Mammary epithelial cell (primary cell): ENCODE measurements around the gene PPT2.

Source experiments
- CTCF ChIP-seq, 2 donors: IDR thresholded peaks in 1 of 2; conservative IDR thresholded peaks in 1 of 2; 2 replicates each; pipeline ENCODE4 v1.5.1; 2011 to 2012; ENCODE audit warnings: inconsistent platforms in 2 of 2, low read length in 2 of 2, mild to moderate bottlenecking in 2 of 2, control low read depth in 1 of 2, low read depth in 1 of 2; ENCODE audit not compliant: insufficient read depth in 1 of 2; ENCODE audit errors: extremely low read depth in 1 of 2
- EZH2 ChIP-seq: IDR thresholded peaks from 2 replicates; pipeline ENCODE4 v1.6.1; 2012; ENCODE audit warnings: low read length, inconsistent platforms, borderline replicate concordance

- TF ChIP-seq CTCF (conservative IDR thresholded peaks at IDR 0.05 in 1 of 2, IDR thresholded peaks at IDR 0.05 in 1 of 2; ENCODE audit: extremely low read depth in 1 of 2, insufficient read depth in 1 of 2, low read depth in 1 of 2, low read length in 2 of 2) (no peak), EZH2 (no peak)
These were observed 4.1 kb downstream of the PPT2 start for GRCh38 chr6:32158052-32158451.
